A549 (cell line): ENCODE results near the gene MPC2. TPM values are rescaled to one million over a fixed set of nuclear protein-coding genes. Genes with fewer than 3 reads are reported as not detected.

ENCODE experiments used
- ATAC-seq, 2 experiments: fragments of 200-7000 bp in 1 of 2; fragments of >200 bp in 1 of 2; cut with Nextera tagmentation in 1 of 2; cut with Tn5 transposase in 1 of 2; 3 replicates each; pipeline versions ENCODE4 v1.8.0 to v1.9.1; 2018 to 2020; ENCODE audit warnings: mild to moderate bottlenecking in 1 of 2, moderate library complexity in 1 of 2
- CTCF ChIA-PET: fragments of 300-600 bp; sonication (Branson Sonifier 250); formaldehyde crosslinking; extraction: SDS; loops from one replicate; lab custom pipeline; 2021; ENCODE audit warnings: antibody characterized with exemption, inconsistent platforms; lab: Yijun Ruan, JAX
- POLR2A ChIA-PET: fragments of 350-600 bp; formaldehyde crosslinking; extraction: SDS; loops from one replicate; lab custom pipeline; 2021; ENCODE audit warnings: antibody characterized with exemption, inconsistent platforms; lab: Yijun Ruan, JAX
- DNase-seq, 2 experiments: peaks; one replicate each; pipeline versions ENCODE4 v3.0.0 to v3.0.0-alpha.2; 2011 to 2016; ENCODE audit warnings: low read depth in 1 of 2, low spot score in 1 of 2
- FAIRE-seq: peaks from 2 replicates; lab custom pipeline; 2011; peaks lifted over from hg19 to GRCh38; lab: Jason Lieb, UNC
- H3K27ac ChIP-seq, 2 experiments: fragments of >200 bp; sonication (Bioruptor Twin); formaldehyde crosslinking; 3 replicates each; pipeline ENCODE4 v1.5.1; 2016 to 2017
- H3K4me1 ChIP-seq: fragments of >200 bp; sonication (Bioruptor Twin); formaldehyde crosslinking; 3 replicates; pipeline ENCODE4 v1.6.1; 2016
- H3K4me2 ChIP-seq: fragments of >200 bp; sonication (Bioruptor Twin); formaldehyde crosslinking; 3 replicates; pipeline ENCODE4 v1.6.1; 2016
- H3K4me3 ChIP-seq: fragments of >200 bp; sonication (Bioruptor Twin); formaldehyde crosslinking; 3 replicates; pipeline ENCODE4 v1.5.1; 2016
- H3K9me3 ChIP-seq: fragments of >200 bp; sonication (Bioruptor Twin); formaldehyde crosslinking; 3 replicates; pipeline ENCODE4 v1.6.1; 2016
- CBX8 ChIP-seq: fragments of 200-600 bp; sonication (generic); IDR thresholded peaks from 2 replicates; pipeline ENCODE4 v1.6.1; 2016
- CHD2 ChIP-seq: fragments of 150-350 bp; IDR thresholded peaks from 2 replicates; pipeline ENCODE4 v1.6.1; 2014; ENCODE audit warnings: low read length; ENCODE audit not compliant: partially characterized antibody
- CHD4 ChIP-seq: fragments of 200-600 bp; sonication (generic); IDR thresholded peaks from 2 replicates; pipeline ENCODE4 v1.6.1; 2016; ENCODE audit warnings: antibody characterized with exemption, mild to moderate bottlenecking, borderline replicate concordance
- EHMT2 ChIP-seq: fragments of 200-600 bp; sonication (generic); IDR thresholded peaks from 2 replicates; pipeline ENCODE4 v1.6.1; 2016; ENCODE audit warnings: antibody characterized with exemption, low read depth, mild to moderate bottlenecking, moderate library complexity
- HDAC2 ChIP-seq: fragments of 200-600 bp; sonication (generic); IDR thresholded peaks from 2 replicates; pipeline ENCODE4 v1.6.1; 2016
- HEYL ChIP-seq: fragments of 250-450 bp; sonication (Bioruptor Pico); IDR thresholded peaks from 2 replicates; pipeline ENCODE4 v1.8.0; 2021; ENCODE audit warnings: mild to moderate bottlenecking, moderate library complexity
- KDM1A ChIP-seq: fragments of 200-600 bp; sonication (generic); IDR thresholded peaks from 2 replicates; pipeline ENCODE4 v1.6.1; 2016; ENCODE audit warnings: low read depth, mild to moderate bottlenecking
- KDM5A ChIP-seq: fragments of 200-600 bp; sonication (generic); IDR thresholded peaks from 2 replicates; pipeline ENCODE4 v1.6.1; 2016; ENCODE audit warnings: antibody characterized with exemption, mild to moderate bottlenecking
- MAZ ChIP-seq: fragments of 150-350 bp; IDR thresholded peaks from 2 replicates; pipeline ENCODE4 v1.6.1; 2014; ENCODE audit warnings: antibody characterized with exemption, low read depth, low read length, borderline replicate concordance
- RAD21 ChIP-seq, 2 experiments: fragments of >200 bp in 1 of 2; sonication (Bioruptor Twin) in 1 of 2; formaldehyde crosslinking in 1 of 2; IDR thresholded peaks in 1 of 2; conservative IDR thresholded peaks in 1 of 2; 2 replicates in 1 of 2; 3 replicates in 1 of 2; pipeline ENCODE4 v1.6.1; 2012 to 2018; ENCODE audit warnings: inconsistent platforms in 1 of 2
- RCOR1 ChIP-seq: fragments of 150-350 bp; IDR thresholded peaks from 2 replicates; pipeline ENCODE4 v1.6.1; 2014; ENCODE audit warnings: antibody characterized with exemption, low read length, low read depth
- SREBF2 ChIP-seq: fragments of 450-650 bp; IDR thresholded peaks from 2 replicates; pipeline ENCODE4 v1.6.1; 2014; ENCODE audit warnings: mild to moderate bottlenecking, moderate library complexity
- ZC3H11A ChIP-seq: fragments of 450-650 bp; IDR thresholded peaks from 2 replicates; pipeline ENCODE4 v1.6.1; 2014; ENCODE audit warnings: antibody characterized with exemption, mild to moderate bottlenecking
- WGBS: methylation state at CpG from one replicate; pipeline ENCODE4 v1.1.6; 2017; ENCODE audit errors: missing lambda C conversion rate; 5-methylcytosine and 5-hydroxymethylcytosine counted together
- polyA plus RNA-seq, 4 experiments: library from polyadenylated mRNA; depleted of rRNA in 3 of 4; stranded (reverse); fragments of >200 nt; fragmentation: RNase III in 1 of 4; extraction: RNeasy Plus Mini Kit Qiagen cat#74134 plus additional on column Dnase treatment in 1 of 4; gene quantifications; 2 replicates in 3 of 4; 3 replicates in 1 of 4; pipeline ENCODE4 v1.2.3, GENCODE V29; 2011 to 2017
- TF ChIP-seq, protein P1 (sequence below): fragments of >200 bp; sonication (Bioruptor Twin); formaldehyde crosslinking; IDR thresholded peaks from 3 replicates; pipeline ENCODE4 v1.5.1; 2016
- TF ChIP-seq, protein P2 (sequence below): fragments of 200-600 bp; sonication (generic); IDR thresholded peaks from 2 replicates; pipeline ENCODE4 v1.6.1; 2016; ENCODE audit warnings: antibody characterized with exemption, mild to moderate bottlenecking, moderate library complexity
- TF ChIP-seq, protein P3 (sequence below): IDR thresholded peaks from 2 replicates; pipeline ENCODE4 v1.6.1; 2012
- TF ChIP-seq, protein P4 (sequence below): fragments of 150-350 bp; IDR thresholded peaks from 2 replicates; pipeline ENCODE4 v1.6.1; 2014; ENCODE audit warnings: low read depth, mild to moderate bottlenecking, low read length

Gene MPC2
- polyA plus RNA-seq, 2 of the 4 experiments (the other 2 are of a cell fraction), result 53.0 to 120 TPM

DNA sequence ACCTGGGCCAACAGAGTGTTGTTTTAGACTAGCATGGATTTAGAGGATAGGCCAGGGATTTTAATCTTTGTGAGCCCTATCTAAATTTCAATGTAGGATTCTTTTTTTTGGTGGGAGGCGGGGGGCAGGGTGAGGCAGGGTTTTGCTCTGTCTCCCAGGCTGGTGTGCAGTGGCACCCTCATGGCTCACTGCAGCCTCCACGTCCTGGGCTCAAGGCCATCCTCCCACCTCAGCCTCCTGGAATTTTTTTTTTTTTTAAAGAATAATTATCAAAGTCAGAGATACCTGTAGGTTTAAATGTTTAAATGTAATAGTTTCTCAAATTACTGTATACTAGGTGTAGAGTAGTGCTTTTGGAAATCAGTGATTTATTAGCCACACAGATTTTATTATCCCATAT is 3.4 kb upstream of the MPC2 start:
- no peak for TF ChIP-seq EHMT2
- no peak for TF ChIP-seq CHD2
- peaks cover 16% of the 10 kb centered on the region; the same call in 2 of the 3 replicates for H3K4me1 ChIP-seq
- H3K4me3 ChIP-seq, result no peak overlapping the region
- POLR2A ChIA-PET, result no interaction called here
- no peak overlapping the region for H3K4me2 ChIP-seq
- DNase-seq, result no peak
- no peak for FAIRE-seq
- CTCF ChIA-PET, result no interaction called here
- WGBS, result 92% methylated on average over 2 of the region's 2 CpGs
- no peak for ATAC-seq
- H3K27ac ChIP-seq, result no peak overlapping the region
- no peaks in the 10 kb centered on the region for H3K9me3 ChIP-seq

GRCh38 chr1:167938080-167938636 is 1.3 kb upstream of the MPC2 start:
- CTCF ChIA-PET, result interaction anchor here (1.8 kb wide), 1 partner anchor 144 kb away, joined by 6 read pairs; no protein-coding TSS in a partner anchor
- Histone ChIP-seq H3K4me2 (peak overlapping the region; percentile 96), H3K4me3 (peak overlapping the region; percentile 80), H3K9me3 (no peaks in the 10 kb centered on the region), H3K4me1 (peaks cover 25% of the 10 kb centered on the region), H3K27ac (peak overlapping the region; percentile 55 to 89; a peak in 4 of 6 replicates)
- ATAC-seq (no peak), DNase-seq (peak in 1 of 2 experiments; percentile 9), FAIRE-seq (no peak)
- WGBS, result 43% methylated on average over 5 of the region's 5 CpGs
- TF ChIP-seq, protein P1, sequence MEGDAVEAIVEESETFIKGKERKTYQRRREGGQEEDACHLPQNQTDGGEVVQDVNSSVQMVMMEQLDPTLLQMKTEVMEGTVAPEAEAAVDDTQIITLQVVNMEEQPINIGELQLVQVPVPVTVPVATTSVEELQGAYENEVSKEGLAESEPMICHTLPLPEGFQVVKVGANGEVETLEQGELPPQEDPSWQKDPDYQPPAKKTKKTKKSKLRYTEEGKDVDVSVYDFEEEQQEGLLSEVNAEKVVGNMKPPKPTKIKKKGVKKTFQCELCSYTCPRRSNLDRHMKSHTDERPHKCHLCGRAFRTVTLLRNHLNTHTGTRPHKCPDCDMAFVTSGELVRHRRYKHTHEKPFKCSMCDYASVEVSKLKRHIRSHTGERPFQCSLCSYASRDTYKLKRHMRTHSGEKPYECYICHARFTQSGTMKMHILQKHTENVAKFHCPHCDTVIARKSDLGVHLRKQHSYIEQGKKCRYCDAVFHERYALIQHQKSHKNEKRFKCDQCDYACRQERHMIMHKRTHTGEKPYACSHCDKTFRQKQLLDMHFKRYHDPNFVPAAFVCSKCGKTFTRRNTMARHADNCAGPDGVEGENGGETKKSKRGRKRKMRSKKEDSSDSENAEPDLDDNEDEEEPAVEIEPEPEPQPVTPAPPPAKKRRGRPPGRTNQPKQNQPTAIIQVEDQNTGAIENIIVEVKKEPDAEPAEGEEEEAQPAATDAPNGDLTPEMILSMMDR, result no peak
- TF ChIP-seq MAZ (no peak), HDAC2 (no peak), CHD2 (no peak), SREBF2 (no peak), ZC3H11A (no peak), KDM1A (no peak), CBX8 (no peak), HEYL (no peak), RCOR1 (no peak)
- TF ChIP-seq, protein P2, sequence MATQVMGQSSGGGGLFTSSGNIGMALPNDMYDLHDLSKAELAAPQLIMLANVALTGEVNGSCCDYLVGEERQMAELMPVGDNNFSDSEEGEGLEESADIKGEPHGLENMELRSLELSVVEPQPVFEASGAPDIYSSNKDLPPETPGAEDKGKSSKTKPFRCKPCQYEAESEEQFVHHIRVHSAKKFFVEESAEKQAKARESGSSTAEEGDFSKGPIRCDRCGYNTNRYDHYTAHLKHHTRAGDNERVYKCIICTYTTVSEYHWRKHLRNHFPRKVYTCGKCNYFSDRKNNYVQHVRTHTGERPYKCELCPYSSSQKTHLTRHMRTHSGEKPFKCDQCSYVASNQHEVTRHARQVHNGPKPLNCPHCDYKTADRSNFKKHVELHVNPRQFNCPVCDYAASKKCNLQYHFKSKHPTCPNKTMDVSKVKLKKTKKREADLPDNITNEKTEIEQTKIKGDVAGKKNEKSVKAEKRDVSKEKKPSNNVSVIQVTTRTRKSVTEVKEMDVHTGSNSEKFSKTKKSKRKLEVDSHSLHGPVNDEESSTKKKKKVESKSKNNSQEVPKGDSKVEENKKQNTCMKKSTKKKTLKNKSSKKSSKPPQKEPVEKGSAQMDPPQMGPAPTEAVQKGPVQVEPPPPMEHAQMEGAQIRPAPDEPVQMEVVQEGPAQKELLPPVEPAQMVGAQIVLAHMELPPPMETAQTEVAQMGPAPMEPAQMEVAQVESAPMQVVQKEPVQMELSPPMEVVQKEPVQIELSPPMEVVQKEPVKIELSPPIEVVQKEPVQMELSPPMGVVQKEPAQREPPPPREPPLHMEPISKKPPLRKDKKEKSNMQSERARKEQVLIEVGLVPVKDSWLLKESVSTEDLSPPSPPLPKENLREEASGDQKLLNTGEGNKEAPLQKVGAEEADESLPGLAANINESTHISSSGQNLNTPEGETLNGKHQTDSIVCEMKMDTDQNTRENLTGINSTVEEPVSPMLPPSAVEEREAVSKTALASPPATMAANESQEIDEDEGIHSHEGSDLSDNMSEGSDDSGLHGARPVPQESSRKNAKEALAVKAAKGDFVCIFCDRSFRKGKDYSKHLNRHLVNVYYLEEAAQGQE, result no peak
- TF ChIP-seq, protein P3, sequence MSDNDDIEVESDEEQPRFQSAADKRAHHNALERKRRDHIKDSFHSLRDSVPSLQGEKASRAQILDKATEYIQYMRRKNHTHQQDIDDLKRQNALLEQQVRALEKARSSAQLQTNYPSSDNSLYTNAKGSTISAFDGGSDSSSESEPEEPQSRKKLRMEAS, result no peak
- TF ChIP-seq, protein P4, sequence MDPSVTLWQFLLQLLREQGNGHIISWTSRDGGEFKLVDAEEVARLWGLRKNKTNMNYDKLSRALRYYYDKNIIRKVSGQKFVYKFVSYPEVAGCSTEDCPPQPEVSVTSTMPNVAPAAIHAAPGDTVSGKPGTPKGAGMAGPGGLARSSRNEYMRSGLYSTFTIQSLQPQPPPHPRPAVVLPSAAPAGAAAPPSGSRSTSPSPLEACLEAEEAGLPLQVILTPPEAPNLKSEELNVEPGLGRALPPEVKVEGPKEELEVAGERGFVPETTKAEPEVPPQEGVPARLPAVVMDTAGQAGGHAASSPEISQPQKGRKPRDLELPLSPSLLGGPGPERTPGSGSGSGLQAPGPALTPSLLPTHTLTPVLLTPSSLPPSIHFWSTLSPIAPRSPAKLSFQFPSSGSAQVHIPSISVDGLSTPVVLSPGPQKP, result no peak
- POLR2A ChIA-PET, result interaction anchor here (1.1 to 3.1 kb wide), 3 partner anchors 11 to 144 kb away, joined by 5 to 32 read pairs (median 8); no protein-coding TSS in a partner anchor

DNA sequence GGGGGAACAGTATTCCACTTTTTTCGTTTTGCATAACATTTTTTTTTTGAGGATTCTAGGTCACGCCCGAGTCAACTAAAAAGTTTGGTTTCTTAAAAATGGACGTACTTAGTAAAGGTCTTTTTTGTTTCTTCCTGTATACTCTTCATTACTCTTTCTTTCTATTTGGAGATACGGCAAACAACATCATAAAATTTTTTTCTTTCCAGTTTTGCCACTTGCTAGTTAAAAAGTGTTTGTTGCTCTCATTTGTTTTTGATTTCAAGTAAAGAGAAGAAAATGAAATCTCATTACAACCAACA is 788 bp upstream of the MPC2 start:
- FAIRE-seq (no peak), DNase-seq (no peak), ATAC-seq (no peak)
- 2% methylated on average over 5 of the region's 5 CpGs for WGBS
- Histone ChIP-seq H3K4me2 (peak overlapping the region; percentile 96), H3K4me3 (peak overlapping the region; percentile 80), H3K27ac (peak overlapping the region; percentile 89 to 92), H3K9me3 (no peaks in the 10 kb centered on the region), H3K4me1 (peaks cover 29% of the 10 kb centered on the region)
- no peak for TF ChIP-seq CHD4
- TF ChIP-seq, protein P1, result no peak
- no peak for TF ChIP-seq KDM5A
- TF ChIP-seq, protein P3, result no peak
- no peak for TF ChIP-seq RAD21 (conservative IDR thresholded peaks at IDR 0.05 in 1 of 2, IDR thresholded peaks at IDR 0.05 in 1 of 2)
- POLR2A ChIA-PET, result interaction anchor here (1.1 to 3.1 kb wide), 3 partner anchors 10 to 145 kb away, joined by 5 to 32 read pairs (median 8); no protein-coding TSS in a partner anchor
- CTCF ChIA-PET, result interaction anchor here (1.8 kb wide), 1 partner anchor 145 kb away, joined by 6 read pairs; no protein-coding TSS in a partner anchor
